ENCODE results near the gene WDR90.
A peak's percentile ranks its signal among the peaks of the same experiment; 100 is the strongest.

The WDR90 gene

DNA sequence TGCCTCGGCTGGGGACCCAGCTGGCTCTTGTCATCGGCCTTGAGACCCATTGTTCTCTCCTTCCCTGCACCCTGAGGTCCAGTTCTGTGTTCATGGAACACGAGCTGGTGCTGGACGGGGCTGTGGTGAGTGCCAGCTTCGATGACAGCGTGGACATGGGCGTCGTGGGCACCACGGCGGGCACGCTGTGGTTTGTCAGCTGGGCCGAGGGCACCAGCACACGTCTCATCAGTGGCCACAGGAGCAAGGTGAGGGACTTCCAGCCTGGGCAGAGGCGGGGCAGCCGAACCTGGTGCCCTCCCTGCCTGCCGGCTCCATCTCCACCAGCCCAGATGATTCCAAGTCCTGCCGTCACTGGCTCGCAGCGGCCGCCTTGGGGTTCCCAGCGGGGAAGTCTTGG is 13.4 kb downstream of the WDR90 start:
- peaks cover 65% of the 10 kb centered on the region for H3K36me3 ChIP-seq (ENCODE audit: control insufficient read depth, low read length)

DNA sequence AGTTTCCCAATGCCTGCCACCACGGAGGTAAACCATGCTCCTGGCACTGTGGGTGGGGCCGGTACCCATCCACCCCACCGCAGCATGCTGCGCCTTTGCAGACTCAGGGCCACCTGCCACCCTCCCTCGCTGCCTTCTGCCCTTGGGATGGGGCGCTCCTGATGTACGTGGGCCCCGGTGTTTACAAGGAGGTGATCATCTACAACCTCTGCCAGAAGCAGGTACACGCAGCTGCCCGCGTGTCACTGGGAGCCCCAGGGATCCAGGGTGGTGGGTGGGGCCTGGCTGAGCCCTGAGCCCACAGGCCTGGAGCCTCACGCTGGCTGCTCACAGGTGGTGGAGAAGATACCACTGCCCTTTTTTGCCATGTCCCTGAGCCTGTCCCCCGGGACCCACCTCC is 17.4 kb downstream of the WDR90 start:
- Histone ChIP-seq H3K79me2 (ENCODE audit: control insufficient read depth, low read length) (peaks cover 25% of the 10 kb centered on the region), H3F3A (ENCODE audit: control insufficient read depth, insufficient read depth) (0 out of 2 replicates have a peak, but pooled peaks cover 2% of the 10 kb centered on the region), H3K27ac (ENCODE audit: low read depth, low read length) (no peak overlapping the region), H3K36me3 (ENCODE audit: control insufficient read depth, low read length) (peaks cover 72% of the 10 kb centered on the region), H3K4me3 (ENCODE audit: low read length) (no peak overlapping the region), H3K4me1 (ENCODE audit: control insufficient read depth, low read length) (peaks cover 13% of the 10 kb centered on the region), H3K27me3 (ENCODE audit: control insufficient read depth, low read length) (no peaks in the 10 kb centered on the region), H4K20me1 (ENCODE audit: control insufficient read depth, insufficient read depth, low read depth, low read length) (no peaks in the 10 kb centered on the region), H3K9me2 (replicated peaks; ENCODE audit: control insufficient read depth, low read length) (no peaks in the 10 kb centered on the region), H3K4me2 (ENCODE audit: low read length) (no peak overlapping the region), H3K9me3 (ENCODE audit: control insufficient read depth, insufficient read depth, low read length) (no peaks in the 10 kb centered on the region)
- TF ChIP-seq, protein P1, sequence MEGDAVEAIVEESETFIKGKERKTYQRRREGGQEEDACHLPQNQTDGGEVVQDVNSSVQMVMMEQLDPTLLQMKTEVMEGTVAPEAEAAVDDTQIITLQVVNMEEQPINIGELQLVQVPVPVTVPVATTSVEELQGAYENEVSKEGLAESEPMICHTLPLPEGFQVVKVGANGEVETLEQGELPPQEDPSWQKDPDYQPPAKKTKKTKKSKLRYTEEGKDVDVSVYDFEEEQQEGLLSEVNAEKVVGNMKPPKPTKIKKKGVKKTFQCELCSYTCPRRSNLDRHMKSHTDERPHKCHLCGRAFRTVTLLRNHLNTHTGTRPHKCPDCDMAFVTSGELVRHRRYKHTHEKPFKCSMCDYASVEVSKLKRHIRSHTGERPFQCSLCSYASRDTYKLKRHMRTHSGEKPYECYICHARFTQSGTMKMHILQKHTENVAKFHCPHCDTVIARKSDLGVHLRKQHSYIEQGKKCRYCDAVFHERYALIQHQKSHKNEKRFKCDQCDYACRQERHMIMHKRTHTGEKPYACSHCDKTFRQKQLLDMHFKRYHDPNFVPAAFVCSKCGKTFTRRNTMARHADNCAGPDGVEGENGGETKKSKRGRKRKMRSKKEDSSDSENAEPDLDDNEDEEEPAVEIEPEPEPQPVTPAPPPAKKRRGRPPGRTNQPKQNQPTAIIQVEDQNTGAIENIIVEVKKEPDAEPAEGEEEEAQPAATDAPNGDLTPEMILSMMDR (IDR thresholded peaks at IDR 0.05; ENCODE audit: low read depth, low read length, poor library complexity, severe bottlenecking) = no peak
- TF ChIP-seq EZH2phosphoT487 (IDR thresholded peaks at IDR 0.05; ENCODE audit: borderline replicate concordance, low read length) = no peak

More for the DNA sequence above, 13.4 kb downstream of the WDR90 start:
- Histone ChIP-seq H3K4me2 (ENCODE audit: low read length) (no peak overlapping the region), H3K79me2 (ENCODE audit: control insufficient read depth, low read length) (0 out of 2 replicates have a peak, but pooled peaks cover 3% of the 10 kb centered on the region), H3K9me2 (replicated peaks; ENCODE audit: control insufficient read depth, low read length) (no peaks in the 10 kb centered on the region), H3F3A (ENCODE audit: control insufficient read depth, insufficient read depth) (0 out of 2 replicates have a peak, but pooled peaks cover 2% of the 10 kb centered on the region), H3K27me3 (ENCODE audit: control insufficient read depth, low read length) (no peaks in the 10 kb centered on the region), H4K20me1 (ENCODE audit: control insufficient read depth, insufficient read depth, low read depth, low read length) (no peaks in the 10 kb centered on the region), H3K9me3 (ENCODE audit: control insufficient read depth, insufficient read depth, low read length) (no peaks in the 10 kb centered on the region), H3K27ac (ENCODE audit: low read depth, low read length) (no peak overlapping the region), H3K4me1 (ENCODE audit: control insufficient read depth, low read length) (peaks cover 15% of the 10 kb centered on the region), H3K4me3 (ENCODE audit: low read length) (no peak overlapping the region)
- TF ChIP-seq, protein P1 (IDR thresholded peaks at IDR 0.05; ENCODE audit: low read depth, low read length, poor library complexity, severe bottlenecking) = no peak
- TF ChIP-seq EZH2phosphoT487 (IDR thresholded peaks at IDR 0.05; ENCODE audit: borderline replicate concordance, low read length) = no peak

DNA sequence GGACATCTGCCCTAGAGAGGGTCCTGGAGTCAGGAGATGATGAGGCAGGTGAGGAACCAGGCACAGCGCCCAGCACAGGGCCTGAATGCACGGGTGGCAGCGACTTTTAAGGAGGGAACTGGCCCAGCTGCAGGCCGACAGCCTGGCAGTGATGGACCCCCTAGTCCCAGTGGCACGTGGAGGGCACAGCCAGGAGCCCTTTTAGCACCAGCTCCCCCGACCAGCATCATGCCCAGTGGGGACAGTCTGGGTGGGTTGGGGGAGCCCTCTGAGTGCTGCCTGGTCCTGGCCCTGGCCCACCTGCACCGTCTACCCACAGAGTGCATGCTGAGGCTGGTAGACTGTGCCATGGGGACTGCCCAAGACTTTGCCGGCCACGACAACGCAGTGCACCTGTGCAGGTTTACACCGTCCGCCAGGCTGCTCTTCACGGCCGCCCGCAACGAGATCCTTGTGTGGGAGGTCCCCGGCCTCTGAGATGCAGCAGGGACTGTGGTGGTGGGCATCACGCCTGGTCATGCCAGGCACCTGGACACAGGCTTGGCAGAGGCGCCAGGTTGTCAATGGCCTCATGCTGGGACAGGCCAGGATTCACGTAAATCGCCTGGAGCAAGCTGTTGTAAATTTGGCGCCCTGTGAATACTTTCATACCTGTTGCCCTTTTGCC is 18.1 kb downstream of the WDR90 start:
- peaks cover 13% of the 10 kb centered on the region for H3K4me1 ChIP-seq (ENCODE audit: control insufficient read depth, low read length)
- no peaks in the 10 kb centered on the region for H3K27me3 ChIP-seq (ENCODE audit: control insufficient read depth, low read length)
- H4K20me1 ChIP-seq (ENCODE audit: control insufficient read depth, insufficient read depth, low read depth, low read length) = no peaks in the 10 kb centered on the region
- no peaks in the 10 kb centered on the region for H3K9me2 ChIP-seq (replicated peaks; ENCODE audit: control insufficient read depth, low read length)
- H3K4me2 ChIP-seq (ENCODE audit: low read length) = peak overlapping the region; percentile 97
- H3K27ac ChIP-seq (ENCODE audit: low read depth, low read length) = peak overlapping the region; percentile 20; the same call in 1 of the 2 replicates
- H3F3A ChIP-seq (ENCODE audit: control insufficient read depth, insufficient read depth) = 0 out of 2 replicates have a peak, but pooled peaks cover 2% of the 10 kb centered on the region
- H3K36me3 ChIP-seq (ENCODE audit: control insufficient read depth, low read length) = peaks cover 71% of the 10 kb centered on the region
- no peaks in the 10 kb centered on the region for H3K9me3 ChIP-seq (ENCODE audit: control insufficient read depth, insufficient read depth, low read length)
- TF ChIP-seq, protein P1 (IDR thresholded peaks at IDR 0.05; ENCODE audit: low read depth, low read length, poor library complexity, severe bottlenecking) = no peak
- no peak for TF ChIP-seq EZH2phosphoT487 (IDR thresholded peaks at IDR 0.05; ENCODE audit: borderline replicate concordance, low read length)
- peak overlapping the region; percentile 98 for H3K4me3 ChIP-seq (ENCODE audit: low read length)
- H3K79me2 ChIP-seq (ENCODE audit: control insufficient read depth, low read length) = peaks cover 25% of the 10 kb centered on the region
